Right atrium auricular region (tissue), 2 donors: ENCODE measurements around the gene SLC6A13. TPM values are rescaled to one million over a fixed set of nuclear protein-coding genes. Genes with fewer than 3 reads are reported as not detected.

Source experiments
- DNase-seq: peaks from one replicate; pipeline ENCODE4 v3.0.0-alpha.2; 2019; ENCODE audit warnings: low spot score
- H3K27ac ChIP-seq, 2 donors: fragments of 200-600 bp; sonication (generic); 1 replicate in 1 of 2; 2 replicates in 1 of 2; pipeline ENCODE4 v1.5.1; 2016 to 2019
- H3K27me3 ChIP-seq, 2 donors: fragments of 200-600 bp; sonication (generic); one replicate each; pipeline versions ENCODE4 v1.5.1 to v1.6.0; 2017 to 2019
- H3K36me3 ChIP-seq: fragments of 200-600 bp; sonication (generic); one replicate; pipeline ENCODE4 v1.5.1; 2016
- H3K4me1 ChIP-seq, 2 donors: fragments of 200-600 bp; sonication (generic); one replicate each; pipeline versions ENCODE4 v1.5.1 to v1.6.0; 2017 to 2019
- H3K4me3 ChIP-seq, 2 donors: fragments of 200-600 bp; sonication (generic); 1 replicate in 1 of 2; 2 replicates in 1 of 2; pipeline ENCODE4 v1.5.1; 2017 to 2019; ENCODE audit warnings: mild to moderate bottlenecking in 1 of 2, moderate library complexity in 1 of 2
- H3K9me3 ChIP-seq, 2 donors: fragments of 200-600 bp; sonication (generic); one replicate each; pipeline ENCODE4 v1.5.1; 2019
- total RNA-seq, 2 donors: library from RNA; depleted of rRNA; stranded (reverse); fragments of >200 nt; gene quantifications; one replicate each; pipeline ENCODE4 v1.1.0, GENCODE V29; 2016
- TF ChIP-seq, protein P1 (sequence below), 2 donors: fragments of 200-600 bp; sonication (generic); IDR thresholded peaks; one replicate each; pipeline ENCODE4 v1.5.1; 2019; ENCODE audit warnings: antibody characterized with exemption in 2 of 2

Gene SLC6A13
- total RNA-seq, 2 donors from 2014 or later, result 2.1 to 2.3 TPM

DNA sequence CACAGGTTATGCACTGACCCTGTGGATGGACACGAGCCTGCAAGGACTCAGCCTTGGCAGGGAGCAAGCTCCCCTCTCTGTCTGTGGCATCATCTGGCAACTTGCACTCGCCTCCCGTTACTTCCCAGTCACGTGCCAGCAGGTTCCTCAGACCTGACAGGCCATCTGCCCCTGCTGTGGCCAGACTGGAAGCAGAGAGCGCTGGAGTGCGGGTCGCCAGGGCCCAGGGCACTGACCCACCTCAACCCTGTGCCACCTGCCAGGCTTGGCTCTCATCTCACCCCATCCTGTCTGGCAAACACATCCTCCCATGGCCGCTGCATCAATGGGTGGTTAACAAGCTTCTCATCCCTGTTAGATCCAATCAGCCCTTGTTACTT lies 77.1 kb downstream of the SLC6A13 start:
- Histone ChIP-seq H3K27ac (no peak overlapping the region), H3K36me3 (no peaks in the 10 kb centered on the region), H3K27me3 (no peaks in the 10 kb centered on the region), H3K4me1 (peaks cover 0 to 16% of the 10 kb centered on the region in 2 donors), H3K9me3 (no peaks in the 10 kb centered on the region), H3K4me3 (no peak overlapping the region)
- DNase-seq, result no peak
- TF ChIP-seq, protein P1, sequence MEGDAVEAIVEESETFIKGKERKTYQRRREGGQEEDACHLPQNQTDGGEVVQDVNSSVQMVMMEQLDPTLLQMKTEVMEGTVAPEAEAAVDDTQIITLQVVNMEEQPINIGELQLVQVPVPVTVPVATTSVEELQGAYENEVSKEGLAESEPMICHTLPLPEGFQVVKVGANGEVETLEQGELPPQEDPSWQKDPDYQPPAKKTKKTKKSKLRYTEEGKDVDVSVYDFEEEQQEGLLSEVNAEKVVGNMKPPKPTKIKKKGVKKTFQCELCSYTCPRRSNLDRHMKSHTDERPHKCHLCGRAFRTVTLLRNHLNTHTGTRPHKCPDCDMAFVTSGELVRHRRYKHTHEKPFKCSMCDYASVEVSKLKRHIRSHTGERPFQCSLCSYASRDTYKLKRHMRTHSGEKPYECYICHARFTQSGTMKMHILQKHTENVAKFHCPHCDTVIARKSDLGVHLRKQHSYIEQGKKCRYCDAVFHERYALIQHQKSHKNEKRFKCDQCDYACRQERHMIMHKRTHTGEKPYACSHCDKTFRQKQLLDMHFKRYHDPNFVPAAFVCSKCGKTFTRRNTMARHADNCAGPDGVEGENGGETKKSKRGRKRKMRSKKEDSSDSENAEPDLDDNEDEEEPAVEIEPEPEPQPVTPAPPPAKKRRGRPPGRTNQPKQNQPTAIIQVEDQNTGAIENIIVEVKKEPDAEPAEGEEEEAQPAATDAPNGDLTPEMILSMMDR (IDR thresholded peaks at IDR 0.05), result no peak

DNA sequence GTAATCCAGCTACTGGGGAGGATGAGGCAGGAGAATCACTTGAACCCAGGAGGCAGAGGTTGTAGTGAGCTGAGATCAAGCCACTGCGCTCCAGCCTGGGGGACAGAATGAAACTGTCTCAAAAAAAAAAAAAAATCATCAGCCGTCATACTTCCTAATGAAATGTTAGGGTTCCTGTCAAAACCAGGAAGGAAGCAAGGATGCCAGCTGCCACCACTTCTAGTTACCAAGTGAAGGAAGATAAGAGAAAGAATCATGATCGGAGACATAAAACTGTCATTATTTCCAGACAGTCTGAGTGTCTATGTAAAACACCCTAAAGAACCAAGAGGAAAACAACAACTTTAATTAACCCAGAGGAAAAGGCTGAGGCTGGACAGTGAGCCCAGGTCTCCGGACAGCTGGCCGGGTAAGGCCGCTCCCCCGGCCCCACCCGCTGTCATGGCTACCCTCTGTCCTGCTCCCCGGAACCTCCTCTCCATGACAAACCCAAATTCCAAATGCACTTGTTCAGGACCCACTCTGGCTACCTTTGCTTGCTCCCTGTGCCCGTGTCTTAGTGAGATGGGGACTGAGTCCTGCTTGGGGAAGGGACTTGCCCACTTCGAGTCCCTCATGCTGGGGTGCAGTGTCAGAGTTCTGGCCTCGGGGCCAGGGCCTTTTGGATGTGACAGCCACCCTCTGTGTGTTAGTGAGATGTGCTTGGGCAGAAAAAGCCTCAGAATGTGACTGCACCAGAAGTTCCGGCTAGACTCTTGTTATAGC lies 77.6 kb downstream of the SLC6A13 start:
- H3K27me3 ChIP-seq, result no peaks in the 10 kb centered on the region
- H3K4me3 ChIP-seq, result no peak overlapping the region
- peaks cover 0 to 19% of the 10 kb centered on the region in 2 donors for H3K4me1 ChIP-seq
- no peaks in the 10 kb centered on the region for H3K36me3 ChIP-seq
- TF ChIP-seq, protein P1 (IDR thresholded peaks at IDR 0.05), result no peak
- no peak for DNase-seq
- no peak overlapping the region for H3K27ac ChIP-seq
- H3K9me3 ChIP-seq, result no peaks in the 10 kb centered on the region

DNA sequence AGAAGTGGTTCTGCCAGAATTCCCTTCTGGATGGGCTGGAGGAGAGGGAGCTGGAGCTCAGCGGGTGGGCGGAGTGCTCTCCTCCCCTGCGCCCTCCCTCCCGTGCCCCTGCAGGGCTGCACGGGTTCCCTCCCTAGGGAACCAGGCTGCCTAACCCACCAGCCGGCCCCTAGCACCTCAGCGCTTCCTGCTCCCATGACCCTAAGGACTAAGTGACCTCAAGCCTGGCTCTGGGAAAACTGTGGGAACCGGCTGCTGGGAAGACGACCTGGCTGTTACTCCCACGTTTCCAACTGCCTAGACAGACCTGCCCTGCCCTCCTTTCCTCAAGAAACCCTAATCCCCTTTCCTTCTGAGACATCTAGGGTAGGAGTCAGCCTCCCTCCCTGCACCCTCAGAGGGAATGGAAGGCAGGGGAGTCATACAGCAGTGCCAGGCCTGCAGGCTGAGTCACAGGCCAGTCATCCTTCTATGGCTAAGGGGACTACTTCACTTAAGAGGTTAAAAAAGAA lies 80.2 kb downstream of the SLC6A13 start:
- Histone ChIP-seq H3K4me1 (peaks cover under 1 to 37% of the 10 kb centered on the region in 2 donors), H3K9me3 (no peaks in the 10 kb centered on the region), H3K27me3 (no peaks in the 10 kb centered on the region), H3K27ac (peak overlapping the region in 1 of 2 donors; percentile 48), H3K4me3 (no peak overlapping the region), H3K36me3 (no peaks in the 10 kb centered on the region)
- no peak for DNase-seq
- TF ChIP-seq, protein P1 (IDR thresholded peaks at IDR 0.05), result no peak

DNA sequence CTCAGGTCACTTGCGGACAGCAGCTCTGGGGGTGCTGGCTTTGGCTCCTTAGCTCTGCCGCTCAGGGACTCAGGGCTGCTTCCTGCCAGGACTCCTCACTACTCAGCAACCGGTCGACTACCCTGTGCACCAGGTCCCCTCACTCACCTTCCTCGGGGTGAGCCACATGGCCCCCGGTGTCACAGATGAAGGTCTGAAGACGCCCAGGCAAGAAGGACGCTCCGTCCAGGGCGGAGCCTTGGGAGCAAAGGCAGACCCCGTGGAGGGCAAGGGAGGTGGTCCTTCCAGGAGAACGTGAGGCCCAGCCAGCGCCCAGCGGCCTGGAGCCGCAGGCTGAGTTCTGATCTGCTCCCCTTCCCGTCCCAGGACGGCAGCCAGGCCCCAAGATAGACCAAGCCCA lies 80.7 kb downstream of the SLC6A13 start:
- no peak for DNase-seq
- peaks cover 3 to 43% of the 10 kb centered on the region in 2 donors for H3K4me1 ChIP-seq
- H3K9me3 ChIP-seq, result no peaks in the 10 kb centered on the region
- TF ChIP-seq, protein P1 (IDR thresholded peaks at IDR 0.05), result no peak
- H3K36me3 ChIP-seq, result no peaks in the 10 kb centered on the region
- H3K27me3 ChIP-seq, result no peaks in the 10 kb centered on the region
- peak overlapping the region; percentile 3 to 48 for H3K27ac ChIP-seq
- H3K4me3 ChIP-seq, result no peak overlapping the region

DNA sequence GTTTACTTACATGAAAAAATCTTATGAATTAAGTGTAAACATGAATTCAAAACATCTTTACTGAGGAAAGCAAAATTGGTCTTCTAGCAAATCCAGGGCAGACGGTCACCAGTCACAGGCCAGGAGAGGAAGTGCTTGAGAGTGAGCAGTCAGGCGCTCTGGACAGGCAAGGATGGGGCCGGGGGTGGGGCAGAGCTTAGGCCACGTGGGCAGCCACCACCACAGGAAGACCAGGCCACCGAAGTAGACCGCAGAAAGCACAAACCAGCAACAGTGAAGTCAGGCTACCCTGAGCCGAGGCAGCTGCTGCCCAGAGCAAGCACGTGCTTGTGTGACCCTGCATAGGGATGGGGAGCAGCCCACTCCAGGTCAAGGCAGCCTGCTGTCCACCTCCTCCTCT lies 82.2 kb downstream of the SLC6A13 start:
- no peaks in the 10 kb centered on the region for H3K9me3 ChIP-seq
- H3K27me3 ChIP-seq, result no peaks in the 10 kb centered on the region
- H3K36me3 ChIP-seq, result no peaks in the 10 kb centered on the region
- H3K4me3 ChIP-seq, result no peak overlapping the region
- DNase-seq, result peak; percentile 62
- TF ChIP-seq, protein P1 (IDR thresholded peaks at IDR 0.05), result no peak
- peaks cover 3 to 57% of the 10 kb centered on the region in 2 donors for H3K4me1 ChIP-seq
- peak overlapping the region; percentile 46 to 54 for H3K27ac ChIP-seq
